C4-2B (cell line): ENCODE measurements around the gene SLC1A7.

ENCODE experiments used
- H3K27ac ChIP-seq: fragments of 450-650 bp; 2 replicates; pipeline ENCODE4 v1.5.1; 2017
- ZFX ChIP-seq: fragments of 450-650 bp; IDR thresholded peaks from 2 replicates; pipeline ENCODE4 v1.6.1; 2017
- TF ChIP-seq, protein P1 (sequence below): fragments of 450-650 bp; conservative IDR thresholded peaks from 2 replicates; pipeline ENCODE4 v1.5.1; 2017; ENCODE audit warnings: mild to moderate bottlenecking

The SLC1A7 gene

DNA sequence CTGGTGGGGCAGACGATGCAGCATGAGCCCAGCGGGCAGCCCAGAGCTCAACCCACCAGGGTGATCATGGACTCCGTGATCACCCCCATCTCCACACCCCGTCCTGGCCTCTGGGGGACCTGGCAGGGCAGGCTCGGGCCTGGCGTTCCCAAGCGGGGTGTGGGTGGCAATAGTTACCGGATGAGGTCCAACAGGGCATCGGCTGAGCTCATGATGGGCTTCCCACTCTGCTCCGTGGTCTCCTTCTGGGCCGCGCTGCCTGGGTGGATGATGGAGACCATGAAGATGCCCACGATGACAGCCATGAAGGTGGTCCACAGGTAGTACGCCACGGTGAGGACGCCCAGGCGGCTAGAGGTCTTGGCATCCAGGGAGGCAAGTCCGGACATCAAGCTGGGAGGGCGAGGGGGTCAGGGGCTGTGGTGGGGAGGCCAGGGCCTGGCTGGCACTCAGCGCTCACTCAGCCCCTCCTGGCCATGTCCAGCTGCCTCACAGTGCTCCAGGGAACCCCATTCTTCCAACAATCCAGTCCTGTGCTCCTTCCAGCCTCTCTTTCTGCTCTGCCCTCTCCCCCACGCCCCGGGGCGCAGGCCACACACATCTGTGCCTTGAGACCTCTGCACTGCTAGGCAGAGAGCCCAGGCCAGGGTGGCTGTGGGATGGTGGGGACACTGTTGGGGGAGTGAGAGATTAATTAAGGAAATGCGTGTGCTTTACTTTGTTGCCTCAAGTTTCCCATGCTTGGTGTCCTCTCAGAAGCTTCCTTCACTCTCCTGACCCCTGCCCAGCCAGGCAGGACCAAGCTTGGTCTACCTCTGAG is 27.6 kb downstream of the SLC1A7 start:
- no peak overlapping the region for H3K27ac ChIP-seq

DNA sequence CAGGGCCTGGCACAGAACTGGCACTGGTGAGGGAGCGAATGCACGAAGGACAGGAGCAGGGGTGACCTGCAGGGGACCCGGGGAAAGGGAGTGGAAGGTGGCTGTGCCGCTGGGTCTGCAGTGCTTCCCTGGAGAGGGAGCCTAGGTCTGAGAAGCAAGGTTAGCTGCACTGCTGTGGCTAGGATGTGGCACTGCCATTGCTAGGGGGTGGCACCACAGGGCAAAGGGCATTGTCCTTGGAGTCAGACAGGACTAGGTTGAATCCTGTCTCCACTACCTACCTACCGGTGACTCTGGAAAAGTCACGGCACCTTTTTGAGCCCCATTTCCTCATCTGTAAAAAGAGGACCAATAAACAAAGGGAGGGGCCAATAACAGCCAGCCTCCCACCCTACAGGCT is 28.3 kb downstream of the SLC1A7 start:
- H3K27ac ChIP-seq: no peak overlapping the region
- TF ChIP-seq ZFX: no peak
- TF ChIP-seq, protein P1, sequence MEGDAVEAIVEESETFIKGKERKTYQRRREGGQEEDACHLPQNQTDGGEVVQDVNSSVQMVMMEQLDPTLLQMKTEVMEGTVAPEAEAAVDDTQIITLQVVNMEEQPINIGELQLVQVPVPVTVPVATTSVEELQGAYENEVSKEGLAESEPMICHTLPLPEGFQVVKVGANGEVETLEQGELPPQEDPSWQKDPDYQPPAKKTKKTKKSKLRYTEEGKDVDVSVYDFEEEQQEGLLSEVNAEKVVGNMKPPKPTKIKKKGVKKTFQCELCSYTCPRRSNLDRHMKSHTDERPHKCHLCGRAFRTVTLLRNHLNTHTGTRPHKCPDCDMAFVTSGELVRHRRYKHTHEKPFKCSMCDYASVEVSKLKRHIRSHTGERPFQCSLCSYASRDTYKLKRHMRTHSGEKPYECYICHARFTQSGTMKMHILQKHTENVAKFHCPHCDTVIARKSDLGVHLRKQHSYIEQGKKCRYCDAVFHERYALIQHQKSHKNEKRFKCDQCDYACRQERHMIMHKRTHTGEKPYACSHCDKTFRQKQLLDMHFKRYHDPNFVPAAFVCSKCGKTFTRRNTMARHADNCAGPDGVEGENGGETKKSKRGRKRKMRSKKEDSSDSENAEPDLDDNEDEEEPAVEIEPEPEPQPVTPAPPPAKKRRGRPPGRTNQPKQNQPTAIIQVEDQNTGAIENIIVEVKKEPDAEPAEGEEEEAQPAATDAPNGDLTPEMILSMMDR: no peak

More for the DNA sequence above, 27.6 kb downstream of the SLC1A7 start:
- TF ChIP-seq, protein P1: no peak
- TF ChIP-seq ZFX: no peak

DNA sequence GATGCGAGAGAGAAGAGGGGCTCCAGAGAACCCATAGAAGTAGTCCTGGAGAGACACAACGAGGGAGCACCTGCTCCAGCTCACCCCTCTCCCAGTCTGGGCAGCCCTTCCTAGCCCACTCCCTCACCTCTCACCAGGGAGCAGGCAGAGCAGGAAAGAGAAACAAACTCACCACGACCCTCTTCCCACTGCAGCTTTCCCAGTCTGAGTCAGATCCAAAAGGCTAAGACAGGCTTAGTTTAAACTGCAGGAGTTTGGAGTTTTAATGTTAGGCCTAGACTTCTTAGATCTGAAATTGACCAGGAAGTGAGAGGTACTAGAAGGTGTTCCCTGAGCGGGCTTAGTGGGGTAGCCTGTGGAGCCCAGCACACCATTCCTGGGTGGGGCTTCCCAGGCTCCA is 29.6 kb downstream of the SLC1A7 start:
- H3K27ac ChIP-seq: no peak overlapping the region
- TF ChIP-seq, protein P1: no peak
- TF ChIP-seq ZFX: no peak

DNA sequence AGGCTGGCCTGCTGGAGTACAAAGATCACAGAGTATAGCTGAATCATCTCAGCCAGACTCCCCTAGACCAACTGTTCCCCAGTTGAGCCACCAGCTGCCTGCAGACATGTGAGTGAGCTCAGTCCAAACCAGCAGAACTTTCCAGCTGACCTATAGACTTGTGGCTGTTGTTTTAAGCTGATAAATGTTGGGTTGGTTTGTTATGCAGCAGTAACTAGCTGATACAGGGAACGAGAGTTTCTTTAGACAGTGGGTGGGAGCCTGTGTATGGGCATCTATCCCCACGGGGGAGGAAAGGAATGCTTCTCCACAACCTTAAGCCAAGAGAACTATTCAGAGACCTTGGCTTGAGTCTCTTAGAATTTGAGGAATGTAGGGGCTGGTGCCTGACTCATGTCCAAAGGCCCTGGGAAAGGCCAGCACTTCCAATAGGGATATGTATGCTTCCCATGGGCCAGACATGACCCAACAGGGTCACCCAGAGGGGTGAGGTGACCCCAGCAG is 30.1 kb downstream of the SLC1A7 start:
- no peak overlapping the region for H3K27ac ChIP-seq

DNA sequence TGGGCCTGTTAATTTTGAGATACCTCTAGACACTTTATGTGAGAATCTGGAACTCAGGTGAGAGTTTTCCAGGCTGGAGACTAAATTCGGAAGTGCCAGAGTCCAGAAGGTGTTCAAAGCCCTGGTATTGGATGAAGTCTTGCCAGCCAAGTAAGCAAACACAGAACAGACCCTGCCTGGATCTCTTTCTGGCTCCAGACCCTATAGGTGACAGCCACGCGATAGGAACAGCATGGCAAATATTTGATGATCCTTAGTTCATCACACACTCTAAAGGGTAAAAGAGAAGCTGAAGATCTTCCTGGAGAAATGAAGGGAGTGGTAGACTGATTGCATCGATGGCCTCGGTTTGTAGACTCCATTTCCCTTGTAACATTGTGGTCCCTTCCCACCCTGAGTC is 30.7 kb downstream of the SLC1A7 start:
- TF ChIP-seq, protein P1: no peak
- TF ChIP-seq ZFX: no peak
- no peak overlapping the region for H3K27ac ChIP-seq

More for the DNA sequence above, 30.1 kb downstream of the SLC1A7 start:
- TF ChIP-seq ZFX: no peak
- TF ChIP-seq, protein P1: no peak

DNA sequence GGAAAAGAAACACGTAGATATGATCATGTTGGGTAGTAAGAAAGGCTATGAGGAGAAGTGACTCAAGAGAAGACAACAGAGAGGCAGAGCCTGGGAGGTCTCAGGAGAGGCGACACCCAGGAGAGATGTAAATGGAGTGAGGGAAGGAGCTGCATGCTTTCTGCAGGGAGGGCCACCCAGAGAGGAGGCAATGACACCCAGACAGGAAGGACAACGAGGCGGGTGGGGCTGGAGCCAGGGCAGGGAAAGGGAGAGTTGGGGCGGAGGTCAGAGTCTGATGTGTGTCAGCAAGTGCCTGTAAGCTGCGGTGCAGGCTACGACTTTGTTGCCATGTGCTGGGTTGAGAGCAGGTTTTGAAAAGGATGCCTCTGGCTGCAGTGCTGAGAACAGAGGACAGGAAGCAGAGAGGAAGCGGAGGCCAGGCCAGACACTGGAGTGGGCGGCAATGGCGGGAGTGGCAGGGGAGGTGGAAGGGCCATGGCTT is 31.3 kb downstream of the SLC1A7 start:
- TF ChIP-seq ZFX: no peak
- TF ChIP-seq, protein P1: no peak
- no peak overlapping the region for H3K27ac ChIP-seq

DNA sequence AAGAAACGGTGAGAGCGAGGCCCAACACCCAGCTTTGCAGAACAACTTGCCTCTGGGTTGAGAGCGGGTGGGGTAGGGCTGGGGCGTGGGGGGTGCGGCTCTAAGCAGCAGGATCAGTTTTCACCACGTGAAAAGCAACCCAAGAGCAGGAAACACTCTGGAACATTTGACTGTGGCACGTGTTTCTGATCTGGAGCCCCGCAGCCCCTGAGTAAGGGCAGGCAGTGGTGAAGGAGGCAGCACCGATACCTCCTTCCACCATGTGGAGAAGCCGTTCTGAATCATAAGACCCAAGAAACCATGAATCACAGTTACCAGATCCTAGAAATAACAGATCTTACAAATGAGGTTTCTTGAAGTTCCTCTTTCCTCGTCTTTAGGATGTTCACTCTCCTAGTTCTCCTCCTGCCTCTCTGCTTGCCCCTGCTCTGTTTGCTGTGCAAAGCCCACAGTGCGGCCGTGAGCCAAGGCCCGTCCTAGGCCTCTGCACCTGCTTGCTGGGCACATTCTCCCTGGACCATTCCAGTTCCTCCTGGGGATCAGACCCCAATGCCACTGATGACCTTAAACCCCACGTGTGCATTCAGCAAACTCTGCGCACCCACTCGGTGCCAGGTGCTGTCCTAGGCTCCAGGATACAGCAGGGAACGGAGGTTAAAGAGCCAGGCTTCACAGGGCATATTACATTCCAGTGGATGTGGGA is 31.9 kb downstream of the SLC1A7 start:
- no peak for TF ChIP-seq ZFX
- TF ChIP-seq, protein P1: no peak
- no peak overlapping the region for H3K27ac ChIP-seq
